Erythroblast (primary cell): ENCODE data around the gene IRF6.

ENCODE experiments used
- GATA1 ChIP-seq: IDR thresholded peaks from 2 replicates; pipeline ENCODE4 v1.6.1; 2011; ENCODE audit warnings: low read depth, mild to moderate bottlenecking, control low read depth, low read length, moderate library complexity
- POLR2A ChIP-seq: IDR thresholded peaks from 2 replicates; pipeline ENCODE4 v1.6.1; 2011; ENCODE audit warnings: mild to moderate bottlenecking, low read length

DNA sequence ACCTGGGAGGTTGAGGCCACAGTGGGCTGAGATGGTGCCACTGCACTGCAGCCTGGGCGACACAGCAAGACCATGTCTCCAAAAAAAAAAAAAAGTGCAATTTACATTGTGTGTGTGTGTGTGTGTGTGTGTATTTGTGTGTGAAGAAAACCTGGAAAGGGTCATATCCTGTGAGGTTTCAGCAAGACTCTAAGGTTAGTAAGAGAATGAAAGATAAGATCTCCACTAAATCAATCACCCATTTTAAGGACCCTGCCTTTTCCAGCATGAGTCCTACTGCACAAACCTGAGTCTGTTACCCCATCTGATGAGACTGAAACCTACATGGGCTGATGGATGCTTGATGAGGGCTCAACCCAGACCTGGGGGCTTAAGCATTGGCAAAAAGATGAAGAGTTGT is 16.7 kb downstream of the IRF6 start:
- no peak for TF ChIP-seq POLR2A
- no peak for TF ChIP-seq GATA1
